ENCODE data around the gene PXT1. TPM values are rescaled to one million over a fixed set of nuclear protein-coding genes. Genes with fewer than 3 reads are reported as not detected.

The PXT1 gene
- total and polyA plus RNA-seq, 9 of the 15 experiments (the other 6 are each of a cell fraction or from before 2014, with no cell fraction given): 0.09 to 0.11 (median 0.10) TPM; not detected in 5

DNA sequence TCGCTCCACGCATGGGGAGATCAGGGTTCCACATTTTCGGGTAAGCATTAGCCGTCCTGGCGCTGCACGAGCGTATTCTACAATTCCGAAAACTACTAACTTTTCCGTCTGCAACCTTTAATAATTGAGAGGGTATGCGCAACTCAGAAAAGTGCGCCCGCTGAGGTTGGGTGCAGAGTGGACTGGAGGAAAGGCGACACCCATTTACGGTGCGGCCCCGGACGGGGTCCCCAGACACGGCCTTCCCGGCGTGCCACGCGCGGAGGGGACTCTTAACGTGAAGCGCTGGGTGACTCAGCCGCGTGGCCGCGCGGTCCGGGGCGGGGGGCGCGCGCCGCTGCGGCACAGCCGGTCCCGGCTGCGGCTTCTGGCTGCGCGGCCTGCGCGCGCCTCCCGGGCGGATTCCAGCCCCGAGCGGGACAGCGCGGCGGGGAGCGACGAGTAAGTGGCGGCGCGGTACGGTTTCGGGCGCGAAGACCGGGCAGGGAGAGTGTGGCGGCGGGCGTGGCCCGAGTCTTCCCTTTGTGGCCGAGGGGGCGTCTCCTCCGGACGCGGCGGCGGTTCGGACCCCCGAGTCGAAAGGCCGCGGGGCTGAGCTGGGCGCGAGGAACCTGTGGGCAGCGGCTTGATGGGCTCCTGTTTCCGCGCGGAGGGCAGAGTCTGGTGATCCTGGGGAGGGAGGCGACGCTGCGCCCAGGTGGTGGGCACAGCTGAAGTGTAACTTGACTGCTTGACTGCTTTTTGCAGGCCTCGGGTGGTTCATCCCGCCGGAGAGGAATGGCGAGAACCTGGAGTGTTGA lies at the start of gene PXT1, which contains the start of gene KCTD20 (continued):
- TF ChIP-seq CHD7 (IDR thresholded peaks at IDR 0.05; ENCODE audit: low read depth, low read length) (no peak), ASH1L (IDR thresholded peaks at IDR 0.05; ENCODE audit: borderline replicate concordance, low read depth, partially characterized antibody) (peak; percentile 47), BCL6 (CRISPR knock-in tag; IDR thresholded peaks at IDR 0.05) (no peak), SPI1 (IDR thresholded peaks at IDR 0.05; ENCODE audit: borderline replicate concordance, low read depth, low read length) (no peak), MCM3 (IDR thresholded peaks at IDR 0.05) (no peak), ZNF583 (CRISPR knock-in tag; IDR thresholded peaks at IDR 0.05) (peak; percentile 80), GABPB1 (CRISPR knock-in tag; IDR thresholded peaks at IDR 0.05) (0 out of 2 replicates have a peak, but pooled peaks have one; percentile 44), MBD2 (IDR thresholded peaks at IDR 0.05; ENCODE audit: borderline replicate concordance, low read depth) (peak; percentile 48; the same call in 1 of the 2 replicates), ZNF282 (CRISPR knock-in tag; IDR thresholded peaks at IDR 0.05) (0 out of 2 replicates have a peak, but pooled peaks have one; percentile 24), TRIM25 (IDR thresholded peaks at IDR 0.05; ENCODE audit: borderline replicate concordance) (no peak), PTRF (tag; IDR thresholded peaks at IDR 0.05) (no peak), PRMT5 (CRISPR knock-in tag; IDR thresholded peaks at IDR 0.05) (no peak), TCFL5 (CRISPR knock-in tag; conservative IDR thresholded peaks at IDR 0.05) (no peak)
- TF ChIP-seq, protein P1, sequence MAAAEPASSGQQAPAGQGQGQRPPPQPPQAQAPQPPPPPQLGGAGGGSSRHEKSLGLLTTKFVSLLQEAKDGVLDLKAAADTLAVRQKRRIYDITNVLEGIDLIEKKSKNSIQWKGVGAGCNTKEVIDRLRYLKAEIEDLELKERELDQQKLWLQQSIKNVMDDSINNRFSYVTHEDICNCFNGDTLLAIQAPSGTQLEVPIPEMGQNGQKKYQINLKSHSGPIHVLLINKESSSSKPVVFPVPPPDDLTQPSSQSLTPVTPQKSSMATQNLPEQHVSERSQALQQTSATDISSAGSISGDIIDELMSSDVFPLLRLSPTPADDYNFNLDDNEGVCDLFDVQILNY (CRISPR knock-in tag; IDR thresholded peaks at IDR 0.05): no peak; the same call in 1 of the 2 replicates
